Activated B cell treated with CpG ODN at 0.5 μM for 24 hours (primary cell): ENCODE measurements around the gene ISM2. TPM values are rescaled to one million over a fixed set of nuclear protein-coding genes. Genes with fewer than 3 reads are reported as not detected.
A peak's percentile ranks its signal among the peaks of the same experiment; 100 is the strongest.

ENCODE experiments used
- ATAC-seq: fragments of 200-7000 bp; cut with Tn5 transposase; one replicate; pipeline ENCODE4 v1.10.0; 2021; ENCODE audit warnings: low read depth, mild to moderate bottlenecking, moderate library complexity
- CTCF ChIA-PET: fragments of 350-600 bp; sonication (Branson Sonifier 250); formaldehyde crosslinking; loops from one replicate; lab custom pipeline; 2021; ENCODE audit warnings: antibody characterized with exemption; lab: Charles Lee
- POLR2A ChIA-PET: fragments of 350-600 bp; sonication (Branson Sonifier 250); formaldehyde crosslinking; loops from one replicate; lab custom pipeline; 2021; ENCODE audit warnings: antibody characterized with exemption; lab: Charles Lee
- DNase-seq: peaks from one replicate; pipeline ENCODE4 v3.0.0; 2022
- H3K27ac Mint-ChIP-seq: one replicate; pipeline ENCODE4 v1.8.0; 2020; ENCODE audit warnings: mixed read lengths
- H3K27me3 Mint-ChIP-seq: one replicate; pipeline ENCODE4 v1.8.0; 2021; ENCODE audit warnings: mixed read lengths
- H3K36me3 Mint-ChIP-seq: one replicate; pipeline ENCODE4 v1.8.0; 2021; ENCODE audit warnings: low read depth, mixed read lengths
- H3K4me1 Mint-ChIP-seq: one replicate; pipeline ENCODE4 v1.8.0; 2021; ENCODE audit warnings: mixed read lengths
- H3K4me3 Mint-ChIP-seq: one replicate; pipeline ENCODE4 v1.8.0; 2020; ENCODE audit warnings: mild to moderate bottlenecking, mixed read lengths
- H3K9me3 Mint-ChIP-seq: one replicate; pipeline ENCODE4 v1.8.0; 2020; ENCODE audit warnings: mixed read lengths
- CTCF ChIP-seq: fragments of 200-600 bp; IDR thresholded peaks from one replicate; pipeline ENCODE4 v1.8.0; 2022; ENCODE audit warnings: antibody characterized with exemption, mild to moderate bottlenecking
- intact Hi-C: fragments of 100-400 bp; cut with micrococcal nuclease; formaldehyde crosslinking; loops from one replicate; pipeline ENCODE4 v1.15.1; 2024
- total RNA-seq: library from RNA; stranded (reverse); gene quantifications from 2 replicates; pipeline ENCODE4 v1.2.3, GENCODE V29; 2022

ISM2 gene
- total RNA-seq, 1 donor from 2014 or later, result not detected

GRCh38 chr14:77488558-77488957 lies 10.1 kb downstream of the ISM2 start:
- ATAC-seq (no peak), DNase-seq (no peak)
- ChIA-PET CTCF (no interaction called here), POLR2A (interaction anchor here (0.6 kb wide), 1 partner anchor 421 kb away, joined by 4 read pairs; no protein-coding TSS in a partner anchor)
- no peak overlapping the region for H3K4me3 Mint-ChIP-seq
- intact Hi-C loops, result no loop called here
- H3K4me1 Mint-ChIP-seq, result no peaks in the 10 kb centered on the region
- no peak for TF ChIP-seq CTCF
- no peaks in the 10 kb centered on the region for H3K36me3 Mint-ChIP-seq
- no peaks in the 10 kb centered on the region for H3K27me3 Mint-ChIP-seq
- no peaks in the 10 kb centered on the region for H3K9me3 Mint-ChIP-seq
- H3K27ac Mint-ChIP-seq, result peak overlapping the region; percentile 8

GRCh38 chr14:77485901-77486678 lies 12.5 kb downstream of the ISM2 start:
- Mint-ChIP-seq H3K27ac (no peak overlapping the region), H3K9me3 (no peaks in the 10 kb centered on the region), H3K27me3 (no peaks in the 10 kb centered on the region), H3K36me3 (no peaks in the 10 kb centered on the region), H3K4me3 (no peak overlapping the region), H3K4me1 (no peaks in the 10 kb centered on the region)
- DNase-seq, result no peak
- ATAC-seq, result no peak
- POLR2A ChIA-PET, result no interaction called here
- no peak for TF ChIP-seq CTCF
- intact Hi-C loops, result no loop called here
- CTCF ChIA-PET, result no interaction called here

- no peak for DNase-seq
- Mint-ChIP-seq H3K4me3 (no peak overlapping the region), H3K27me3 (no peaks in the 10 kb centered on the region), H3K4me1 (no peaks in the 10 kb centered on the region), H3K36me3 (no peaks in the 10 kb centered on the region), H3K27ac (no peak overlapping the region), H3K9me3 (no peaks in the 10 kb centered on the region)
- ATAC-seq, result no peak
- POLR2A ChIA-PET, result no interaction called here
- CTCF ChIA-PET, result no interaction called here
- no peak for TF ChIP-seq CTCF
- intact Hi-C loops, result no loop called here
Observed at GRCh38 chr14:77485256-77485655, 13.4 kb downstream of the ISM2 start.

- H3K9me3 Mint-ChIP-seq, result no peaks in the 10 kb centered on the region
- no peaks in the 10 kb centered on the region for H3K36me3 Mint-ChIP-seq
- CTCF ChIA-PET, result no interaction called here
- no peaks in the 10 kb centered on the region for H3K27me3 Mint-ChIP-seq
- TF ChIP-seq CTCF, result no peak
- ATAC-seq (no peak), DNase-seq (no peak)
- POLR2A ChIA-PET, result interaction anchor here (0.7 kb wide), 1 partner anchor 430 kb away, joined by 6 read pairs; no protein-coding TSS in a partner anchor
- intact Hi-C loops, result no loop called here
- H3K27ac Mint-ChIP-seq, result no peak overlapping the region
- no peaks in the 10 kb centered on the region for H3K4me1 Mint-ChIP-seq
- H3K4me3 Mint-ChIP-seq, result no peak overlapping the region
Observed at GRCh38 chr14:77482422-77482821, 16.2 kb downstream of the ISM2 start.

GRCh38 chr14:77478796-77479195 lies 19.8 kb downstream of the ISM2 start:
- Mint-ChIP-seq H3K9me3 (no peaks in the 10 kb centered on the region), H3K4me1 (no peaks in the 10 kb centered on the region), H3K27me3 (no peaks in the 10 kb centered on the region), H3K4me3 (no peak overlapping the region), H3K27ac (no peak overlapping the region), H3K36me3 (no peaks in the 10 kb centered on the region)
- ChIA-PET POLR2A (no interaction called here), CTCF (no interaction called here)
- no peak for TF ChIP-seq CTCF
- no peak for DNase-seq
- intact Hi-C loops, result no loop called here
- ATAC-seq, result peak; percentile 49
